ENCODE data around the gene PYURF. TPM values are rescaled to one million over a fixed set of nuclear protein-coding genes. Genes with fewer than 3 reads are reported as not detected.

PYURF gene
- polyA plus RNA-seq, 1 of the 3 experiments (the other 2 are of a cell fraction): 52.0 TPM

DNA sequence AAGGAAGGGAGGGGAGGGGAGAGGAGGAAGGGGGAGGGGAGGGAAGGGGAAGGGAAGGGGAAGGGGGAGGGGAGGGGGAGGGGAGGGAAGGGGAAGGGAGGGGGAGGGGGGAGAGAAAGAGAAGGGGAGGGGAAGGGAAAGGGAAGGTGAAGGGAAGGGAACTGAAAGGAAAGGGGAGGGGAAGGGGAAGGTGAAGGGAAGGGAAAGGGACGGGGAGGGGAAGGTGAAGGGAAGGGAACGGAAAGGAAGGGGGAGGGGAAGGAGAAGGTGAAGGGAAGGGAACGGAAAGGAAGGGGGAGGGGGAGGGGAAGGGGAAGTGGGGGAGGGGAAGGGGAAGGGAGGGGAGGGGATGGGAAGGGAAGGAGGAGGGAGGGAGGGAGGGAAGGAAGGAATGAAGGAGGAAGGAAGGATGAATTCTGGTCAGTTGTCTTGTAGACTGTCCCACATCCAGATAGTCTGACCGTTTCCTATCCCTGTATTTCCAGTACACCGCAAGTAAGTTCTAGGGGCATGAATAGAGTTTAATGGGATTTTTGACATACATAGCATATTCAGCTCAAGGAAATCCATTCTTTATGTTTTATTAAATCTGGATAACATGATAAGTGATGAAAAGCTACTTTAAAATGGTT is 46.2 kb downstream of the PYURF start:
- no peaks in the 10 kb centered on the region for H3F3A ChIP-seq (replicated peaks; ENCODE audit: insufficient read depth)
- no peaks in the 10 kb centered on the region for H3K36me3 ChIP-seq (replicated peaks in 1 of 2; ENCODE audit: control insufficient read depth in 1 of 2, insufficient read depth in 2 of 2, low read length in 1 of 2)
- CTCF ChIA-PET: interaction anchor here (0.7 to 3.9 kb wide), 3 partner anchors 38 to 925 kb away, joined by 3 to 11 read pairs (median 3); no protein-coding TSS in a partner anchor
- no peak for TF ChIP-seq JUND (IDR thresholded peaks at IDR 0.05)
- no peak overlapping the region for H2AFZ ChIP-seq (ENCODE audit: low read depth)
- no peak overlapping the region for H3K4me3 ChIP-seq (ENCODE audit: low read depth in 2 of 2, low read length in 1 of 2)
- H3K9me3 ChIP-seq: no peaks in the 10 kb centered on the region
- no peaks in the 10 kb centered on the region for H3K9me2 ChIP-seq
- 88% methylated on average over 5 of the region's 5 CpGs for WGBS (ENCODE audit: low lambda C conversion rate)
- H3K27me3 ChIP-seq (ENCODE audit: insufficient read depth): no peaks in the 10 kb centered on the region
- POLR2A ChIA-PET: no interaction called here
- no peaks in the 10 kb centered on the region for H3K4me1 ChIP-seq (ENCODE audit: control insufficient read depth in 1 of 2, insufficient read depth in 2 of 2, low read depth in 1 of 2, low read length in 1 of 2)
- no peak overlapping the region for H3K9ac ChIP-seq
- H3K79me2 ChIP-seq (ENCODE audit: insufficient read depth): no peaks in the 10 kb centered on the region
- no peak overlapping the region for H3K27ac ChIP-seq (ENCODE audit: low read depth in 2 of 2, low read length in 1 of 2)
- no peaks in the 10 kb centered on the region for H4K20me1 ChIP-seq (ENCODE audit: insufficient read depth)
- no peak overlapping the region for H3K4me2 ChIP-seq
- DNase-seq: no peak

Other genes with a start within 250 kb of the PYURF start
- gene PPM1K, start 239.2 kb downstream of the PYURF start, polyA plus RNA-seq (2012; rRNA removed): 2.5 and 3.6 TPM in 2 replicates
- gene HERC6, start 144.9 kb downstream of the PYURF start, polyA plus RNA-seq (2012; rRNA removed): 1.6 and 1.7 TPM in 2 replicates
- gene HERC5, start 66.7 kb downstream of the PYURF start, polyA plus RNA-seq (2012; rRNA removed): 0.11 and 0.15 TPM in 2 replicates
- gene HERC3, start 68.7 kb upstream of the PYURF start, polyA plus RNA-seq (2012; rRNA removed): 4.6 and 7.2 TPM in 2 replicates
- gene NAP1L5, start 174.1 kb upstream of the PYURF start, polyA plus RNA-seq (2012; rRNA removed): 7.5 and 8.1 TPM in 2 replicates

Measured in SK-N-SH (cell line).